Stimulated activated naive CD8-positive, alpha-beta T cell treated with anti-CD3 and anti-CD28 coated beads, Interleukin-15, amount 100 ng/mL, for 72 hours (primary cell): ENCODE results near the gene APBB1.

Experiments
- ATAC-seq: fragments of 150-1000 bp; cut with Tn5 transposase; 2 replicates; pipeline ENCODE4 v1.10.0; 2021; ENCODE audit warnings: mild to moderate bottlenecking, moderate library complexity
- DNase-seq, 2 donors: peaks; one replicate each; pipeline ENCODE4 v3.0.0; 2021 to 2022
- H3K27ac Mint-ChIP-seq, 2 donors: one replicate each; pipeline ENCODE4 v1.8.0; 2022; ENCODE audit warnings: mild to moderate bottlenecking in 2 of 2, mixed read lengths in 2 of 2, moderate library complexity in 2 of 2
- H3K27me3 Mint-ChIP-seq: one replicate; pipeline ENCODE4 v1.8.0; 2022; ENCODE audit warnings: mixed read lengths
- H3K4me1 Mint-ChIP-seq: one replicate; pipeline ENCODE4 v1.8.0; 2022; ENCODE audit warnings: mild to moderate bottlenecking, mixed read lengths
- H3K4me3 Mint-ChIP-seq, 2 donors: one replicate each; pipeline ENCODE4 v1.8.0; 2022; ENCODE audit warnings: mild to moderate bottlenecking in 2 of 2, mixed read lengths in 2 of 2, moderate library complexity in 1 of 2
- H3K9me3 Mint-ChIP-seq, 2 donors: one replicate each; pipeline ENCODE4 v1.8.0; 2022; ENCODE audit warnings: mixed read lengths in 2 of 2

The APBB1 gene

DNA sequence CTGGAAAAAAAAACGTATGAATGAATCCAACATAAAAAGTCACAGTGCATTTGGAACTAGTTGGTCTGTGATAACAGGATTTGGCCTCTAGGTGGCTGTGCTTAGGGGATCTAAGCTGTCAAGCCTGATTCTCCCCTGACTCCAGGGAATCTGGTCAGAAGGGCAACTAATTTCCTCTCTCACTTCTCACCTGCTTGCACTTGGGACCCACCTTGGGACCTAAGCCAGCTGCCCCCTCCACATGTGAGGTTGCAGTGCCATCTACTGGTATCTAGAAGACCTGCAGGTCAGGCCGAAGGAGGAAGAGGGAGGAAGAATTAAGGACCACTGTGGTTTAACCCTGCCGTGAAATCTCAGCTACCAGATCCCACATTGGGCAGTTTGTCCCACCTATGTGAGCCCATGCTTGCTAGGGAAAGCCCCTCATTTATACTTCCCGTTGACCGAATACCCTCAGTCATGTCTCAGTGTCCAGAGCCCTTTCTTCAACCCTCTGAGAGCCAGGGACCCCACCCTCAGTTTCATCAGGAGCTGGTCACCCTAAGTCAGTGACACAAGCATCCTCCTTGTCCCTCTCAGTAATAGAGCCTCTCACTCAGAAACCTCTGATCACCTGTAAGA is 65.4 kb downstream of the APBB1 start:
- H3K9me3 Mint-ChIP-seq, result no peaks in the 10 kb centered on the region
- no peak overlapping the region for H3K27ac Mint-ChIP-seq
- H3K4me3 Mint-ChIP-seq, result no peak overlapping the region
- ATAC-seq (peak; percentile 74), DNase-seq (peak; percentile 66)
- H3K27me3 Mint-ChIP-seq, result peaks cover 8% of the 10 kb centered on the region
- peaks cover 33% of the 10 kb centered on the region for H3K4me1 Mint-ChIP-seq

DNA sequence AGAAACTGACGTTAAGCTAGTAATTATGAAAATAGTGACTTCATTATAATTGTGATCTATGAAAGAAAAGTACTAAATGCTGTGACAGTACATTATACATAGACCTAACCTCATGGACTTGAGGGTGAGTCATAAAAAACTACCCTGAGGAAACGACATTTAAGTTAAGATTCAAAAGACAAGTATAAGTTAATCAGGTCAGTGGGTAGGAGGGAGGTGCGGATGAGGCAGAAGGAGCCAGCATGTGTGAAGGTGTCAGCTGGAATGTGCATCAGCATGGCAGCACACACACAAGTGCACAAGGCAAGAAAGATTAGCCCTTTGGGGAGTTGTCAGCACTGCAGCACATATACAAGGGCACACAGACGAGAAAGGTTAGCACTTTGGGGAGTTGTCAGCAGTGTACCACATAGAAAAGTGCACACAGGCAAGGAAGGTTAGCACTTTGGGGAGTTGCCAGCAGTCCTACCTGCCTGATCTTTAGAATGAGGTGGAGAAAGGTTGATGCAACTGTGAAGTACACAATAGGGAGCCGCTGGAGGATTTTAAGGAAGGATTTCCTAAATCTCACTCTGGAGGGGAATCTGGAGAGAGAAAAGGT is 67.0 kb downstream of the APBB1 start:
- DNase-seq, result no peak
- H3K4me3 Mint-ChIP-seq, result no peak overlapping the region
- peaks cover 8% of the 10 kb centered on the region for H3K27me3 Mint-ChIP-seq
- peak; percentile 79 for ATAC-seq
- H3K4me1 Mint-ChIP-seq, result peaks cover 27% of the 10 kb centered on the region
- H3K9me3 Mint-ChIP-seq, result no peaks in the 10 kb centered on the region
- peak overlapping the region in 1 of 2 donors; percentile 60 for H3K27ac Mint-ChIP-seq

DNA sequence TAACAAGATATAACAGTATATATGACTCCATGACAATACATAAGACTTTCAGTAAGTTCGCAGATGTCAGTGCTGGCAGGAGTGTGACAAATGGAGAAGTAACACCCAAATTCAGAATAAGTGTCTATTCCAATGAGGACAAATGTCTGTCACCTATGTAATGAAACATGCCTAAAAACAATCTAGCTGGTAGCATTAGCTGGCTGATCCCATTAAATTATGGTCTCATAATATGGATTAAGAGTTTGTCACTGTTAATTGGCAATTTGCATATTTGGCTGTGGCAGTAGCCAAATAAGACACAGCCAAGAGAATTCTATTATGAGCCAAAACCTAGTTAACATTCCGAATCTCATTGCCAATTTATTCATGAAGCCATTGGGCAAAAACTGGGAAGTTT is 68.4 kb downstream of the APBB1 start:
- no peaks in the 10 kb centered on the region for H3K9me3 Mint-ChIP-seq
- no peak overlapping the region for H3K27ac Mint-ChIP-seq
- peaks cover 20% of the 10 kb centered on the region for H3K4me1 Mint-ChIP-seq

DNA sequence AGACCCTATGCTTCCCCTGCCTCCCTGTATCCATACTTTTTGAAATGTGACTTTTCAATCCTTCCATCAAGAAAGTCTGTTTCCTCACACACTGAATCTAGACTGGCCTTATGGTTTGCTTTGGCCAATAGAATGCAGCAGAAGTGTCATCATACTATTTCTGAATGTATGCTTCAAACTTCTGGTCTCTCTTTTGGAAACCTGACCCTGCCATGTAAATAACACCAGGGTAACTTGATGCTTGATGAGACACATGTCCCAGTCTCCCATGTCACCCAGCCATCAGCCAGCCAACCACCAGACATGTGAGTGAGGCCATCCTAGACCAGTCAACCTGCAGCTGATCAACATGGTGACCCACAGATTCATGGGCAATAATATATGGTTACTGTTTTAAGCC is 68.9 kb downstream of the APBB1 start:
- H3K4me1 Mint-ChIP-seq, result peaks cover 20% of the 10 kb centered on the region
- H3K27me3 Mint-ChIP-seq, result peaks cover 8% of the 10 kb centered on the region
- DNase-seq (no peak), ATAC-seq (no peak)
- H3K4me3 Mint-ChIP-seq, result no peak overlapping the region
- H3K9me3 Mint-ChIP-seq, result no peaks in the 10 kb centered on the region
- H3K27ac Mint-ChIP-seq, result no peak overlapping the region

More for the DNA sequence above, 68.4 kb downstream of the APBB1 start:
- H3K27me3 Mint-ChIP-seq, result peaks cover 8% of the 10 kb centered on the region
- ATAC-seq (no peak), DNase-seq (no peak)
- H3K4me3 Mint-ChIP-seq, result no peak overlapping the region

DNA sequence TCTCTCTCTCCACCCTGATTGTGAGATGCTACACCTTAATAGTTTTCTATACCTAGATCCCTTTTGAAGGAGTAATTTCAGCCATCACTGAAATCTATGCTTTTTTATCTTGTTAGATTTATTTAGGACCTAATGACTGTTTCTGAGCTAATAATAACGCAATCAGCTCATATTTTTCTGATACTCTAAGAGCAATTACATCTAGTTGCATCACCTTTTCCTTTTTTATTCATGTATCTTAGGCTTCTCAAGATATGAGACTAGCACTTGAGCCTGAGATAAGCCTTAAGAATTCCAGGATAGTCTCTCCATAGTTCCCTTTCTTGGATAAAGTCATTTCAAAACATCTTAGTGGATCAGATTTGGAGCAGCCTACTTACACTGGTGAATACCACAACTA is 73.5 kb downstream of the APBB1 start:
- peak overlapping the region in 1 of 2 donors; percentile 22 for H3K27ac Mint-ChIP-seq
- no peak overlapping the region for H3K4me3 Mint-ChIP-seq
- no peak for DNase-seq
- no peaks in the 10 kb centered on the region for H3K4me1 Mint-ChIP-seq
- no peaks in the 10 kb centered on the region for H3K27me3 Mint-ChIP-seq
- H3K9me3 Mint-ChIP-seq, result no peaks in the 10 kb centered on the region
- no peak for ATAC-seq
